ENCODE measurements around the gene MTX1.
A peak's percentile ranks its signal among the peaks of the same experiment; 100 is the strongest.

MTX1 gene

GRCh38 chr1:155170101-155170785 lies 38.3 kb upstream of the MTX1 start:
- no peak for TF ChIP-seq CTCF (IDR thresholded peaks at IDR 0.05)
- Histone ChIP-seq H3K36me3 (peaks cover 12% of the 10 kb centered on the region), H3K4me3 (ENCODE audit: low read depth in 1 of 2, low read length in 1 of 2) (no peak overlapping the region), H3K27ac (no peak overlapping the region), H3K27me3 (peaks cover 38% of the 10 kb centered on the region), H3K4me1 (ENCODE audit: control insufficient read depth in 1 of 2, insufficient read depth in 1 of 2, low read depth in 1 of 2, low read length in 1 of 2) (peaks cover 35 to 48% of the 10 kb centered on the region in 2 experiments), H3K9me3 (no peaks in the 10 kb centered on the region)

GRCh38 chr1:155170806-155171205 lies 37.7 kb upstream of the MTX1 start:
- Histone ChIP-seq H3K36me3 (peaks cover 12% of the 10 kb centered on the region), H3K4me3 (ENCODE audit: low read depth in 1 of 2, low read length in 1 of 2) (no peak overlapping the region), H3K27ac (no peak overlapping the region), H3K4me1 (ENCODE audit: control insufficient read depth in 1 of 2, insufficient read depth in 1 of 2, low read depth in 1 of 2, low read length in 1 of 2) (peaks cover 36 to 48% of the 10 kb centered on the region in 2 experiments), H3K9me3 (no peaks in the 10 kb centered on the region), H3K27me3 (peaks cover 38% of the 10 kb centered on the region)
- no peak for TF ChIP-seq CTCF (IDR thresholded peaks at IDR 0.05)

GRCh38 chr1:155171836-155172731 lies 36.4 kb upstream of the MTX1 start:
- no peaks in the 10 kb centered on the region for H3K9me3 ChIP-seq
- H3K4me3 ChIP-seq (ENCODE audit: low read depth in 1 of 2, low read length in 1 of 2) = peak overlapping the region; percentile 85 to 87
- peaks cover 26% of the 10 kb centered on the region for H3K27me3 ChIP-seq
- no peak for TF ChIP-seq CTCF (IDR thresholded peaks at IDR 0.05)
- peaks cover 12% of the 10 kb centered on the region for H3K36me3 ChIP-seq
- H3K27ac ChIP-seq = peak overlapping the region; percentile 75
- H3K4me1 ChIP-seq (ENCODE audit: control insufficient read depth in 1 of 2, insufficient read depth in 1 of 2, low read depth in 1 of 2, low read length in 1 of 2) = peaks cover 40 to 48% of the 10 kb centered on the region in 2 experiments

GRCh38 chr1:155172732-155173477 lies 35.6 kb upstream of the MTX1 start, which contains the start of gene KRTCAP2:
Gene KRTCAP2, minus strand, starts transcription at chr1:155173304. Its CDS starts 80 bp downstream, at chr1:155173224.
- H3K36me3 ChIP-seq = peaks cover 12% of the 10 kb centered on the region
- peaks cover 33 to 40% of the 10 kb centered on the region in 2 experiments for H3K4me1 ChIP-seq (ENCODE audit: control insufficient read depth in 1 of 2, insufficient read depth in 1 of 2, low read depth in 1 of 2, low read length in 1 of 2)
- TF ChIP-seq CTCF (IDR thresholded peaks at IDR 0.05) = peak; percentile 96
- H3K27ac ChIP-seq = peak within 1 kb of the TSS; percentile 75
- H3K4me3 ChIP-seq (ENCODE audit: low read depth in 1 of 2, low read length in 1 of 2) = peak within 1 kb of the TSS; percentile 85 to 87
- H3K9me3 ChIP-seq = no peaks in the 10 kb centered on the region
- peaks cover 19% of the 10 kb centered on the region for H3K27me3 ChIP-seq

Data from neutrophil (primary cell).